GM12878 (cell line): ENCODE results near the gene CLDN4. TPM values are rescaled to one million over a fixed set of nuclear protein-coding genes. Genes with fewer than 3 reads are reported as not detected.

Experiments used
- ATAC-seq: fragments of 200-7000 bp; cut with Tn5 transposase; 3 replicates; pipeline ENCODE4 v1.9.1; 2020; ENCODE audit warnings: mild to moderate bottlenecking, moderate library complexity
- BruUV-seq: library from RNA; stranded (reverse); fragments of 400-500 nt; replicated peaks from 2 replicates; lab custom pipeline; 2021; lab: Mats Ljungman, UMichigan
- CTCF ChIA-PET: fragments of 300-600 bp; sonication (Branson Sonifier 250); formaldehyde crosslinking; extraction: SDS; loops from one replicate; lab custom pipeline; 2021; ENCODE audit warnings: inconsistent platforms; lab: Yijun Ruan, JAX
- POLR2A ChIA-PET: fragments of 350-600 bp; formaldehyde crosslinking; extraction: SDS; loops from one replicate; lab custom pipeline; 2021; ENCODE audit warnings: inconsistent platforms; lab: Charles Lee
- RAD21 ChIA-PET: fragments of 300-600 bp; sonication (Branson Sonifier 250); formaldehyde crosslinking; loops from one replicate; lab custom pipeline; 2023; ENCODE audit warnings: antibody characterized with exemption; ENCODE audit not compliant: unreplicated experiment; lab: Charles Lee
- SMC1A ChIA-PET: fragments of 300-600 bp; sonication (Branson Sonifier 250); formaldehyde crosslinking; loops from one replicate; lab custom pipeline; 2023; ENCODE audit not compliant: unreplicated experiment, uncharacterized antibody; lab: Charles Lee
- DNase-seq: peaks from one replicate; pipeline ENCODE4 v3.0.0-alpha.2; 2011; ENCODE audit warnings: low read depth, low spot score
- FAIRE-seq: peaks from 3 replicates; lab custom pipeline; 2011; peaks lifted over from hg19 to GRCh38; lab: Jason Lieb, UNC
- H2AFZ ChIP-seq: 2 replicates; pipeline ENCODE4 v1.6.0; 2011; ENCODE audit warnings: low read depth, low read length, control low read depth; ENCODE audit not compliant: control insufficient read depth
- H3K27ac ChIP-seq: 2 replicates; pipeline ENCODE4 v1.5.1; 2011; ENCODE audit warnings: control low read depth; ENCODE audit not compliant: control insufficient read depth, insufficient read depth
- H3K27me3 ChIP-seq, 2 experiments: replicated peaks in 1 of 2; 2 replicates each; pipeline versions ENCODE4 v1.6.0 to v1.6.1; 2011; ENCODE audit warnings: low read length in 1 of 2; ENCODE audit not compliant: control insufficient read depth in 2 of 2, insufficient read depth in 2 of 2
- H3K36me3 ChIP-seq, 2 experiments: 2 replicates each; pipeline ENCODE4 v1.5.1; 2011; ENCODE audit warnings: low read length in 1 of 2; ENCODE audit not compliant: control insufficient read depth in 2 of 2, insufficient read depth in 2 of 2
- H3K4me1 ChIP-seq: 2 replicates; pipeline ENCODE4 v1.6.1; 2011; ENCODE audit warnings: mild to moderate bottlenecking, low read length, moderate library complexity, mixed read lengths; ENCODE audit not compliant: control insufficient read depth, insufficient read depth
- H3K4me2 ChIP-seq: 2 replicates; pipeline ENCODE4 v1.6.0; 2011; ENCODE audit warnings: control low read depth; ENCODE audit not compliant: control insufficient read depth, insufficient read depth
- H3K4me3 ChIP-seq: fragments of 200-600 bp; sonication (generic); 2 replicates; pipeline ENCODE4 v1.5.1; 2016
- H3K79me2 ChIP-seq: 2 replicates; pipeline ENCODE4 v1.6.0; 2011; ENCODE audit warnings: low read length; ENCODE audit not compliant: control insufficient read depth, insufficient read depth
- H3K9ac ChIP-seq: 2 replicates; pipeline ENCODE4 v1.8.0; 2011; ENCODE audit warnings: low read length, control low read depth, mixed read lengths; ENCODE audit not compliant: control insufficient read depth, insufficient read depth
- H3K9me3 ChIP-seq: replicated peaks from 3 replicates; pipeline ENCODE4 v1.5.1; 2011; ENCODE audit warnings: mild to moderate bottlenecking, low read length; ENCODE audit not compliant: control insufficient read depth, insufficient read depth
- H4K20me1 ChIP-seq: 2 replicates; pipeline ENCODE4 v1.6.0; 2011; ENCODE audit not compliant: control insufficient read depth, insufficient read depth
- CBFB ChIP-seq: IDR thresholded peaks from 2 replicates; pipeline ENCODE4 v1.6.1; 2016; ENCODE audit warnings: antibody characterized with exemption, low read depth
- CEBPB ChIP-seq, 2 experiments: fragments of 150-350 bp in 1 of 2; IDR thresholded peaks; 2 replicates each; pipeline ENCODE4 v1.6.1; 2012 to 2014; ENCODE audit warnings: low read depth in 2 of 2, low read length in 2 of 2, borderline replicate concordance in 1 of 2, inconsistent platforms in 1 of 2
- CREB1 ChIP-seq: IDR thresholded peaks from 2 replicates; pipeline ENCODE4 v1.6.1; 2012; ENCODE audit warnings: low read depth, mild to moderate bottlenecking, inconsistent platforms
- FOXK2 ChIP-seq: fragments of 450-650 bp; IDR thresholded peaks from 2 replicates; pipeline ENCODE4 v1.6.1; 2017; ENCODE audit warnings: mild to moderate bottlenecking, moderate library complexity
- GABPA ChIP-seq: IDR thresholded peaks from 2 replicates; pipeline ENCODE4 v1.6.1; 2014; ENCODE audit warnings: antibody characterized with exemption, low read depth, mild to moderate bottlenecking, inconsistent platforms
- IKZF1 ChIP-seq: fragments of 450-650 bp; conservative IDR thresholded peaks from 2 replicates; pipeline ENCODE4 v1.6.1; 2017; ENCODE audit warnings: antibody characterized with exemption, mild to moderate bottlenecking
- IRF4 ChIP-seq: IDR thresholded peaks from 2 replicates; pipeline ENCODE4 v1.6.1; 2011; ENCODE audit warnings: low read depth, low read length
- POLR2AphosphoS2 ChIP-seq: IDR thresholded peaks from 2 replicates; pipeline ENCODE4 v1.6.1; 2011; ENCODE audit warnings: low read depth, mild to moderate bottlenecking, low read length, improper control_type of control experiment, moderate library complexity
- SP1 ChIP-seq: IDR thresholded peaks from one replicate; pipeline ENCODE4 v1.6.1; 2011; ENCODE audit warnings: low read depth, low read length
- SREBF2 ChIP-seq: IDR thresholded peaks from 2 replicates; pipeline ENCODE4 v1.6.1; 2012; ENCODE audit warnings: mild to moderate bottlenecking, low read length
- SUZ12 ChIP-seq: fragments of 200-600 bp; sonication (generic); IDR thresholded peaks from one replicate; pipeline ENCODE4 v1.6.1; 2018; ENCODE audit warnings: antibody characterized with exemption, mild to moderate bottlenecking; ENCODE audit not compliant: unreplicated experiment
- ZZZ3 ChIP-seq: IDR thresholded peaks from 2 replicates; pipeline ENCODE4 v1.6.1; 2011; ENCODE audit warnings: low read depth; ENCODE audit not compliant: control insufficient read depth, insufficient read length
- WGBS: methylation state at CpG from one replicate; pipeline ENCODE4 v1.1.6; 2016; ENCODE audit warnings: low lambda C conversion rate; ENCODE audit not compliant: insufficient replicate concordance, insufficient coverage; ENCODE audit errors: missing lambda C conversion rate; 5-methylcytosine and 5-hydroxymethylcytosine counted together
- in situ Hi-C: fragments of 300-500 bp; cut with MboI; formaldehyde crosslinking; loops from 9 replicates; pipeline ENCODE4 v1.14.3; 2018; ENCODE audit warnings: mixed read lengths
- intact Hi-C: fragments of 100-400 bp; cut with micrococcal nuclease; formaldehyde crosslinking; loops from one replicate; pipeline ENCODE4 v1.14.2; 2022; ENCODE audit not compliant: unreplicated experiment
- polyA plus RNA-seq, 11 experiments: library from polyadenylated mRNA; depleted of rRNA in 4 of 11; unstranded in 6 of 11; stranded (reverse) in 5 of 11; fragments of >200 nt; fragmentation: Nextera tagmentation in 4 of 11; fragmentation: Illumina TruSeq in 1 of 11; extraction: Ambion mirVana in 4 of 11; extraction: Trizol in 1 of 11; gene quantifications; 1 replicate in 1 of 11; 2 replicates in 10 of 11; pipeline versions ENCODE4 v1.2.1 to v1.2.3, GENCODE V29; 2011 to 2016; ENCODE audit warnings: inconsistent platforms in 2 of 11, missing spikeins in 2 of 11, low read depth in 1 of 11
- total RNA-seq, 4 experiments: library from RNA; depleted of rRNA in 3 of 4; stranded (reverse); fragments of >200 nt in 3 of 4; fragmentation: Illumina TruSeq in 1 of 4; extraction: Trizol in 1 of 4; gene quantifications; 2 replicates each; pipeline versions ENCODE4 v1.2.1 to v1.2.3, GENCODE V29; 2013 to 2021
- TF ChIP-seq, protein P1 (sequence below): IDR thresholded peaks from 2 replicates; pipeline ENCODE4 v1.6.1; 2011; ENCODE audit warnings: borderline replicate concordance, low read depth, mild to moderate bottlenecking, moderate library complexity, low read length; ENCODE audit not compliant: insufficient read depth, poor library complexity, severe bottlenecking
- TF ChIP-seq, protein P2 (sequence below): IDR thresholded peaks from 2 replicates; pipeline ENCODE4 v1.6.1; 2012; ENCODE audit warnings: low read length, inconsistent platforms
- TF ChIP-seq, protein P3 (sequence below): fragments of 450-650 bp; IDR thresholded peaks from 2 replicates; pipeline ENCODE4 v1.6.1; 2017; ENCODE audit warnings: antibody characterized with exemption, mild to moderate bottlenecking, moderate library complexity

CLDN4 gene
- total and polyA plus RNA-seq, 10 of the 15 experiments (the other 5 are each of a cell fraction or from before 2014, with no cell fraction given), result 0.04 to 0.38 (median 0.06) TPM; not detected in 6

DNA sequence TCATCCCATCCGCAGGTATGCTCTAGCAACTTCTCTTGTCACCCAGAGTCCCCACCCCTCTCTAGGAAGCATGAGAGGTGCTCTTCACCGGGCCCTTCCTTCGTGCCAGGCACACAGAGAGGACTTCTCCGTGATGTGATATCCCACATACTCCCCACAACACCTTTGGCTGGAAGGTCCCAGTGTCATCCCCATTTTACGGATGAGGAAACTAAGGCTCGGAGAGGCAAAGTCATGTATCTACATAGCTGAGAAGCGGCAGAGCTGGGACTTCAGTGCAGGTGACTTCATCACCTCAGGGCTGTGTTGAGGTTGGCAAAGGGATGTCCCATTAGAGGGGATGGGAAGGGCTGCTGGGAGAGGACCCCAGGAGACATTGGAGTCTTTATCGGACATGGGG, 45.6 kb downstream of the CLDN4 start:
- Histone ChIP-seq H3K9ac (no peak overlapping the region), H3K36me3 (no peaks in the 10 kb centered on the region), H3K4me3 (no peak overlapping the region), H3K9me3 (no peaks in the 10 kb centered on the region), H3K79me2 (no peaks in the 10 kb centered on the region), H3K27me3 (no peaks in the 10 kb centered on the region; a peak in 2 of 4 replicates), H2AFZ (no peak overlapping the region), H3K4me2 (no peak overlapping the region), H4K20me1 (no peaks in the 10 kb centered on the region), H3K4me1 (no peaks in the 10 kb centered on the region), H3K27ac (no peak overlapping the region)
- no peak for FAIRE-seq
- no TSS peak for BruUV-seq
- in situ Hi-C loops, result no loop called here
- intact Hi-C loops, result no loop called here
- WGBS, result 58% methylated on average over 8 of the region's 8 CpGs
- no peak for ATAC-seq
- POLR2A ChIA-PET, result no interaction called here
- TF ChIP-seq SP1 (no peak), IKZF1 (no peak), POLR2AphosphoS2 (no peak), FOXK2 (no peak), ZZZ3 (no peak), SUZ12 (no peak), IRF4 (no peak), CREB1 (no peak), CEBPB (IDR thresholded peaks at IDR 0.05; ENCODE audit: borderline replicate concordance in 1 of 2, low read depth in 2 of 2, low read length in 2 of 2) (no peak), GABPA (no peak), SREBF2 (no peak), CBFB (no peak)
- TF ChIP-seq, protein P1, sequence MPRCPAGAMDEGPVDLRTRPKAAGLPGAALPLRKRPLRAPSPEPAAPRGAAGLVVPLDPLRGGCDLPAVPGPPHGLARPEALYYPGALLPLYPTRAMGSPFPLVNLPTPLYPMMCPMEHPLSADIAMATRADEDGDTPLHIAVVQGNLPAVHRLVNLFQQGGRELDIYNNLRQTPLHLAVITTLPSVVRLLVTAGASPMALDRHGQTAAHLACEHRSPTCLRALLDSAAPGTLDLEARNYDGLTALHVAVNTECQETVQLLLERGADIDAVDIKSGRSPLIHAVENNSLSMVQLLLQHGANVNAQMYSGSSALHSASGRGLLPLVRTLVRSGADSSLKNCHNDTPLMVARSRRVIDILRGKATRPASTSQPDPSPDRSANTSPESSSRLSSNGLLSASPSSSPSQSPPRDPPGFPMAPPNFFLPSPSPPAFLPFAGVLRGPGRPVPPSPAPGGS, result no peak
- TF ChIP-seq, protein P2, sequence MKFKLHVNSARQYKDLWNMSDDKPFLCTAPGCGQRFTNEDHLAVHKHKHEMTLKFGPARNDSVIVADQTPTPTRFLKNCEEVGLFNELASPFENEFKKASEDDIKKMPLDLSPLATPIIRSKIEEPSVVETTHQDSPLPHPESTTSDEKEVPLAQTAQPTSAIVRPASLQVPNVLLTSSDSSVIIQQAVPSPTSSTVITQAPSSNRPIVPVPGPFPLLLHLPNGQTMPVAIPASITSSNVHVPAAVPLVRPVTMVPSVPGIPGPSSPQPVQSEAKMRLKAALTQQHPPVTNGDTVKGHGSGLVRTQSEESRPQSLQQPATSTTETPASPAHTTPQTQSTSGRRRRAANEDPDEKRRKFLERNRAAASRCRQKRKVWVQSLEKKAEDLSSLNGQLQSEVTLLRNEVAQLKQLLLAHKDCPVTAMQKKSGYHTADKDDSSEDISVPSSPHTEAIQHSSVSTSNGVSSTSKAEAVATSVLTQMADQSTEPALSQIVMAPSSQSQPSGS, result no peak
- TF ChIP-seq, protein P3, sequence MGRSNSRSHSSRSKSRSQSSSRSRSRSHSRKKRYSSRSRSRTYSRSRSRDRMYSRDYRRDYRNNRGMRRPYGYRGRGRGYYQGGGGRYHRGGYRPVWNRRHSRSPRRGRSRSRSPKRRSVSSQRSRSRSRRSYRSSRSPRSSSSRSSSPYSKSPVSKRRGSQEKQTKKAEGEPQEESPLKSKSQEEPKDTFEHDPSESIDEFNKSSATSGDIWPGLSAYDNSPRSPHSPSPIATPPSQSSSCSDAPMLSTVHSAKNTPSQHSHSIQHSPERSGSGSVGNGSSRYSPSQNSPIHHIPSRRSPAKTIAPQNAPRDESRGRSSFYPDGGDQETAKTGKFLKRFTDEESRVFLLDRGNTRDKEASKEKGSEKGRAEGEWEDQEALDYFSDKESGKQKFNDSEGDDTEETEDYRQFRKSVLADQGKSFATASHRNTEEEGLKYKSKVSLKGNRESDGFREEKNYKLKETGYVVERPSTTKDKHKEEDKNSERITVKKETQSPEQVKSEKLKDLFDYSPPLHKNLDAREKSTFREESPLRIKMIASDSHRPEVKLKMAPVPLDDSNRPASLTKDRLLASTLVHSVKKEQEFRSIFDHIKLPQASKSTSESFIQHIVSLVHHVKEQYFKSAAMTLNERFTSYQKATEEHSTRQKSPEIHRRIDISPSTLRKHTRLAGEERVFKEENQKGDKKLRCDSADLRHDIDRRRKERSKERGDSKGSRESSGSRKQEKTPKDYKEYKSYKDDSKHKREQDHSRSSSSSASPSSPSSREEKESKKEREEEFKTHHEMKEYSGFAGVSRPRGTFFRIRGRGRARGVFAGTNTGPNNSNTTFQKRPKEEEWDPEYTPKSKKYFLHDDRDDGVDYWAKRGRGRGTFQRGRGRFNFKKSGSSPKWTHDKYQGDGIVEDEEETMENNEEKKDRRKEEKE, result no peak
- CTCF ChIA-PET, result no interaction called here
- RAD21 ChIA-PET, result no interaction called here
- no peak for DNase-seq
- SMC1A ChIA-PET, result no interaction called here
